DMS 273 (cell line): ENCODE measurements around the gene AHCYL1.
"Not testable (repeated sequence)": the region's sequence is repeated elsewhere in the genome, so short reads cannot be mapped to it uniquely, and the experiment has no call there.

Experiments used
- DNase-seq: peaks from one replicate; lab custom pipeline; 2025; ENCODE audit not compliant: unreplicated experiment; lab: John Stamatoyannopoulos, UW

AHCYL1 gene

DNA sequence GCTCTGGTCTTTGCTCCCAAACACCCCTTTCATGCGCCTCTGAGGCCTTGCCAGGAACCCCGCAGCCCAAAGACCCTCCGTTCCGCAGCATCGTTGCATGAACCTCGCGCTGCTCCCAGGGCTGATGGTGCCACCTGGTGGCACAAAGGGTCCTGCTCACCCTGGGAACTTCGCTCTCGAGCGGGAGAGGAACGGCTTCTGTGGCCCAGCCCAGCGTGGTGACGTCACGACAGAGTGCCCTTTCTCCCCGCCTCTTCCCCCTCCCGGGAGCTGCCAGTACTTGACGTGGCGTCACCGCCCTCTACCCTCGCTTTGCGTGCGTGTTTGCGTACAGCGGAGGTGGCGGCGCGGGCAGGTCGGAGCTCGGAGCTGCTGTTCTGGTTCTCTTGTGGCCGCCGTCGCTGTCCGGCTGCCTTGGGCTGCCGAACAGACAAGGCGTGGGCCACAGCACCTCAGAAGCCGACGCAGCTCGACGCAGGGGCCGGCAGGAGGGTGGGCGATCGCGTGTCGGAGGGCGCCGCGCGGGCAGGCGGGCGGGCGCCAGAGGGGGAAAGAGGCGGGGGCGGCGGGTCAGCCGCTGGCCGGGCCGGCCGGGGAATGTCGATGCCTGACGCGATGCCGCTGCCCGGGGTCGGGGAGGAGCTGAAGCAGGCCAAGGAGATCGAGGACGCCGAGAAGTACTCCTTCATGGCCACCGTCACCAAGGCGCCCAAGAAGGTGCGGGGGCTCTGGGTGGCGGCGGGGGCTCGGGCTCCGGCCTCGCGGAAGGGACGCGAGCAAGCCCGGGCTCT, at the start of gene AHCYL1:
AHCYL1 (plus strand) TSS at position 310 of the 791 bp plus-strand sequence; CDS start at position 598, 288 bp downstream.
- peak; percentile 99 for DNase-seq

DNA sequence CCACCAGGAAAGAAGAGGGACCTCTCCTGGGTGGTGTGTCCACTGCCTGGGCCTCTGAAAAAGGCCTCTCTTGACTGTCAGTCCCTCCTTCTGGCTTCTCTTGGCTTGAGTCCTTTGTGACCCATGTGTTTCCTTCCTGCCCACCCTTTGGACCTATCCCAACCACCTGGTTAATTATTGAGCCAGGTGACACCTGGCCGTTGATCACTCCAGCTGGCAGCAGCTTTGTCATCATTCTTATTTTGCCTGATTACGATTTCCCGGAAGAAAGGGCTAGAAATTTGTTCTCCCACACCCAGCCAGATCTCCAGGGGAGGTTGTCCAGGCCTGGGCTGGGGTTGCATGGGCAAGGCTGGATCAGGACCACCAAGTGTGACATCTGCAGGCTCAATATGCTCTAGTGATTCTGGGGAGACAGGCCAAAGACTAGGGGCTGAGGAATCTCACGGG, 49.1 kb upstream of the AHCYL1 start:
- no peak for DNase-seq

DNA sequence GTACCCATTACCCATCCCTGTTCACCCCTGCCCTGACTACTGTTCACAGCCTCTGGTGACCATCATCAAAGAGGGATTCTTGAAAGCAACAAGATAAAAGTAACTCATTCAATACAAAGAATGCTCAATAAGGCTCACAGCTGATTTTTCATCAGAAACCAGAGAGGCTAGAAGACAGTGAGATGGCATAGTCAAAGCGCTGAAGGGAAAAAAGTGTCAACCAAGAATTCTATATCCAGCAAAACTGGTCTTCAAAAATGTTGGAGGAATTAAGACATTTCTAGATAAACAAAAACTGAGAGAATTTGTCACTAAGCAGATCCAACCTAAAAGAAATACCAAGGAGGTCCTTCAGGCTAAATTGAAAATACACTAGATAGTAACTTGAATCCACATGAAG, 46.8 kb upstream of the AHCYL1 start:
- DNase-seq, result no peak

DNA sequence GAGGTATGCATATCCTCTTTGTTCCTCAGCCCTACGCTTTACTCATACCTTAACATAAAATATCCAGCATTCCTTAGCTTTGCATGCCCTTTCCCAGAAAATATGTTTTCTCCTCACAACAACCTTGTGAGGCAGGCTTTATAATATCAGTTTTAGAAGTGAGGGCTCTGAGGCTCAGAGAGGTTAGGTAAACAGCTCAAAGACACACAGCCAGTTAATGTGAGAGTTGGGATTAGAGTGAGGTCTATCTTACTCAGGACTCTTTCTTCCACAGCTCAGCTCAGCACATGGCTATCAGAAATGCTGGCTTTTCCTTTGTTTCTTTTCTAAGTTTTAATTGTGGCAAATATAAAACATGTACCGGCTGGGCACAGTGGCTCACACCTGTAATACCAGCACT, 46.0 kb upstream of the AHCYL1 start:
- no peak for DNase-seq

DNA sequence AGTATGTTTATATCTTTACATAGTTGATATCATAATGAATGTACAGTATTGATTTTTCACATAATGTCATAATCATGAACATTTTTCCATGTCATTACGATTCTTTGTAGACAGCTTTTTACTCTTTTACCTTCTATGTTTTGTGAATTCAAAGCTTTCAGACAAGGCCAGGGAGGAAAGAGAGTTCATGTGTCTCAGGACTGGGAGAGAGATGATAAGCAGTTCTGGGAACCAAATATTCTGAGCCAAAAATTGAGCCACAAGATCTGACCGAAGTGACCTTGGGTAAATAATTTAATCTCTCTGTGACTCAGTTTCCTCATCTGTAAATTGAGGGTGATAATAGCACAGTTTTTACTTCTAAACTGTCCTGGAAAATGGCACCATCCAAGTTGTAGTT, 42.1 kb upstream of the AHCYL1 start:
- no peak for DNase-seq

DNA sequence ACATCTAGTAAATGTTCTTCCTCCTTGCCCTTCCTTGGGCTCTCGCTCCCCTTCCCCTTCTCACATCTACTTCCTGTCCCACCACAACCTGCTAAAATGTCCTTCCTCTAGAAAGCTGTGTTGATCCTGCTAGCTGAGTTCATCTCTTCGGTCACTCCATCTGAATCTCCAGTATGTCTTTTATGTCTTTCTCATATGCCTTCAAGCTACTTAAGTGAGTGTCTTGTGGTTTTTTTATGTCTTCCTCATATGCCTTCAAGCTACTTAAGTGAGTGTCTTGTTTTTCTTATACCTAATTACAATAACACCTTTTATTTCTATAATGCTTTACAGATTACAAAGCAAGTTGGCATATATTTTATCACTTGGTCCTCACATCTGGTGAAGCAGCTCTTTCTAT, 40.0 kb upstream of the AHCYL1 start:
- no peak for DNase-seq

DNA sequence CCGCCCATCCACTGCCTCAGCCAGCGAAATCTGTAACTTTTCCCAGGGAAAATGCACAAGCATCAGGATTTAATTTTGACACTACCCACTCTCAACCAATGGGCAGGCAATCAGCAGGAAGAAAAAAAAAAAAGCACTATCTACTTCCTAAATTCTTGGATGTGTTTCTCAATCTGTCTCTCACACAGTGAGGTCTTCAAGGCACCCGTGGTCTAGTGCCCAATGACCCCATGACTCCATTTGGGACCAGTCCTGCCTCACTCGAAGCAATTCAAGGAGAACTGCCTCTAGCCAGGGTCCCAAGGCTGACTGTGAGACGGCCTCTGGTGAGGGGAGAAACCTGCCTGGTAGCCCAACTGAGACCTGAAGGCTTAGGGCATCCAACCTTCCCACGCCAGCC, 38.1 kb upstream of the AHCYL1 start:
- DNase-seq, result no peak

DNA sequence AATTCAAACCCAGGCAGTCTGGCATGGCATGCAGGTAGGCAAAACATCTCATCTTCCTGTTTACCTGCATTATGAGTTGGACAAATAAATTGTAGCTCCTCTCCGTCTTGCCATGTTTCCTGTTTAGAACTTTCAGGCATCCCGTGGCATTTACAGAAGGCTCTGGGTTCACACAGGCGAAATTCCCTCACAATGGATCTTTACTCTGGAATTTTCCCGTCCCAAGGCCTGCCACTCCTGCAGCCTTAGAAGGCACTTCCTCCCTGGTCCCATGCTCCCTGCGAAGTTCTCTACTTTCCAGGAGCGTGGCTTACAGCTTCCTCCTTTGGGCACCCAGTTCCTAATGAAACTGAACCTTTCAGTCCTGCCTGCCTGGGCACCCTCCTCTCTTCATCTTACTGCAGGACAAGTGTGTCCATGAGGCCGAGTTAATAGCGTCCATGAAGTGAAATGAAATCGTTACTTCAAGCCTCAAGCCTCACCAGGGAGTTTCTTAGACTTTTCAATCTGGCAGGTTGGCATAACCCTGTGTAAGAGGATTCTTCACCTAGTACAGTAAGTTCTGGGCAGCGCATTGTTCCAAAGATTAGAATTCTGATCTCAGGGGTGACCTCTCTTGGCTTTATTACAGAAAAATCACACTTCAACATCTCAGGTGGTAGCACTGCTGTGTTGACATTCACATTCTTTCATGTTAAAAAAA, 36.8 kb upstream of the AHCYL1 start:
- no peak for DNase-seq

DNA sequence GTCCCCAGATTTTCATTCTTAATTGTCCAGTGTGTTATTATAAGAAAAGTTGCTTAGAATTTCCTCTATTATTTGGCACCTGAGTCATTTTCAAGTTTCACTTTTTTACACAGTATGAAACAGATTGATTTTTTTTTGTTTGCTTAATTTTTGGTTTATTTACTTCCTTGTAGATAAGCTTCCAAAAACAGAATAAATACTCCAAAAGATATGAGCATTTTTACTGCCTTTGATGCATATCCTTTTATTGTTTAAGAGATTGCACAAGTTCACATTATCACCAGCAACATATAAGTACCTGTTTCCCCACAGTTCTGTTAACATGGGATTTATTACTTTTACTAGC, 36.3 kb upstream of the AHCYL1 start:
- DNase-seq, result no peak

DNA sequence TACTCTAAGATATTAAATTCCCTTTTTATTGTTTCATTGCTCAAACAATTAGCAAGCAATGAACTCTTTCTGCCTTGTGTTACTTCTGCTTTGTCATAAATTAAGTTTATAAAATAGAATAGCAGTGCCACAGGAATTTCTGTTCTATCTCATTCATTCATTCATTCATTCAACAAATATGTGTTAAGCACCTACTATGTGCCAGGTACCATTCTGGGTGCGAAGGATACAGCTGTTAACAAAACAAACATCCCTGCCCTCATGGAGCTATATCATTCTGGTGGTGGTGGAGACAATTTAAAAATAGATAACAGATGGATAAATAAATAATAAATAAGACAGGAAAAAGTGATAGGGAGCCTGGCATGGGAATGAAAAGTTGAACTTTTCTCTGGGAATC, 34.5 kb upstream of the AHCYL1 start:
- no peak for DNase-seq

DNA sequence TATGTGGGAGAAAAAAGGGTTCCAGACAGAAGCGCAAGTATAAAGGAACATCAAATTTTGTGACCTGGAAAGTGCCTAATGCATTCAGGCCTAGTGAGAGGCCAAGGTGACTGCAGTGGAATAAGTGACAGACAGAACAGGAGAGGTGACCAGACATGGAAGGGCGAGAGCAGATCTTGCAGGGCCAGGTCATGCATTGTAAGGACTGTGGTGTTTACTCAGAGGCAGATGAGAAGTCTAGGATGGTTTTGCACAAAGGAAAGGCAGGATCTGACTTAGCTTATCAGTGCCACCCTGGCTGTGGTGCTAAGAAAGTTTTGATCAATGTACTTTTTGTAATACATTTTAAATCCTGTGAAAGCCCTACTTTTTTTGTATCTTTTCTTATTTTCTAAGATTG, 34.1 kb upstream of the AHCYL1 start:
- DNase-seq, result no peak

DNA sequence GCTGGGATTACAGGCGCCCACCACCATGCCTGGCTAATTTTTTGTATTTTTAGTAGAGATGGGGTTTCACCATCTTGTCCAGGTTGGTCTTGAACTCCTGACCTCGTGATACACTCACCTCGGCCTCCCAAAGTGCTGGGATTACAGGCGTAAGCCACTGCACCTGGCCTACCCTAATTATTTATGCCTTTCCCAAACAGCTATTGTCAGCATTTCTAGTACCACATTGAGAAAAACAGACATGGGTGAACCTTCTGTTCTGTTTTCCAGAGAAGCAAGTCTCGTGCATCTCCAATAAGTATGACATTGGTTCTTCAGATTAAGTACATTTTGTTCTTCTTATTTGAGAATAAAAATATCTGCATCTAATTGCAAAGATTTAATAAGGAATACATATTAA, 33.1 kb upstream of the AHCYL1 start:
- DNase-seq, result not testable (repeated sequence)

DNA sequence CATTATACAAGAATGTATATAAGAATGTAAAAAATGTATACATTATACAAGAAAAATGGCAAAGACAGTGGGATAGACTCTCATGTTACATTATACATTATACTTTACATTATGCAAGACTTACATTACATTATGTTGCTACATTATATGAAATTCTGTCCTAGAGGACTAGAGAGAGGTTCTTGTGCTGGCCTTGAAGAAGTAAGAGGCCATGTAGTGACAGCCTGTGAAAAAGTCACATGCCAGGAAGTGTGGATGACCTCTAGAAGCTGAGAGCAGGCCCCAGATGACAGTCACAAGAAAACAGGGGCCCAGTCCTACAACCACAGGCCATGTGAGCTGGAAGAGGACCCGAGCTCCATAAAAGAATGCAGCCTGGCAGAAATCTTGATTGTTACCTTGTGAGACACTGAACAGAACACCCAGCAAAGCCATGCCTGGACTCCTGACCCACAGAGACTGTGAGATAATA, 30.5 kb upstream of the AHCYL1 start:
- DNase-seq, result no peak

DNA sequence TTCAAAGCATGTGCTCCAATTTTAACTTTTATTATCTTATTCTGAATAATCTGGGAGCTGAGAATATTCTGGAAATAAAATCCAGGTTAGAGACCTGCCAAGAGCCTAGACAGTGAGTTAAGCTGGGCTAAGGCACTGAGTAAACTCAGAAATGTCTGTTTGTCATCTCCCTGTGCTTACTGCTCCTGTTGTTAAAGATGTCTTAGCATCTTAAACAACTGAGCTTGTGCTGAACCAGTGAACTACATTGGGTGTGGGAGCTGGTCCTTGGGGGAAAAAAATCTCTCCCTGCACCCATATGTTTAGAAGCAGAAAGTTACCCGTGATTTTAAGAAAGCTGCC, 25.0 kb upstream of the AHCYL1 start:
- no peak for DNase-seq

DNA sequence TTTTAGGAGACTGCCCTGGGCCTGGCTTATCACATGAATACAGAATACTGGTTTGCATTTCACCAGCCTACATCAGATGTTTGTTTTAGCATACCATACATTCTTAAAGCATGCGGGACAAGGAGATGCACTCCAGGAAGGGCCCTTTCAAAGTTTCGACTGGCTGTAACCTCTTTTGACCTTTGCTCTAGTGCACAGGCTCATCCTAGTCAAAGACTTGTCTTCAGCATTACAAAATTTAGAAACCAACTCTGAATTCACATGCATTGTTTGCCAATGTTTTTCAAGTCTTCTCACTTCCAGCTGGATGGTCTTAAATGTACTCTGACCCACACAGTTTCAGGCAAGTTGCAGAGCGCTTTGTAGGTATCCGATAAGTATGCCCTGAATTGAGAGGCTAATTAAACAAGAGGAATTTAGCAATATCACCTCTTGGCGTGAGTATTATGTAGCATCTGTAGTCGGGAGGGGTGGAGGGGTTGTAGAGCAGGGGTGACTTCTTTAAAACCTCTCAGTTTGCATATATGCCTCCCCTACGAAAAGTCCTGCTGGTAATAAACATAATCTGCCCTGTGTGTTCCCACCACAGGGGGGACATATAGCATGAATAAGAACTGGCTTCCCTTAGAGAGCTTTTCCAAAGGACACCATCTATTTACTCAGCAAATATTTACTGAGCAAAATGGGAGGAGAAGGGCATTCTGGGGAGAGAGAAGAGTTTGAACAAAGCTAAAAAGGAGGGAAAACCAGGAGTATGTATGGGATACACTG, 24.4 kb upstream of the AHCYL1 start:
- DNase-seq, result peak; percentile 35

DNA sequence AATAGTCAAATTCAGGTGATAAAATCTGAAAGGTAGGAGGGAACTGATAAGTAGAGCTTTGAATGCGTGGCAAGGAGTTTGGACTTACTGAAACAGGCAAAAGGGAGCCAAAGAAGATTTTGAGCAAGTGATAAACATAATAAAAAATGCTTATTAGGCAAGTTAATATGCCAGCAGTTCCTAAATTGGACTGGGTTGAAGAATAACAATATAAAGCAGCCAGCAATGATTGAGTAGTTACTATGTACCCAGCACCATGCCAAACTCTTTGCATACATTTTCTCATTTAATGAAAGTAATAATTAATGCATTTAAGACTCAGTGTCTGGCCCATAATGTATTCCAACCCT, 23.8 kb upstream of the AHCYL1 start:
- DNase-seq, result no peak

DNA sequence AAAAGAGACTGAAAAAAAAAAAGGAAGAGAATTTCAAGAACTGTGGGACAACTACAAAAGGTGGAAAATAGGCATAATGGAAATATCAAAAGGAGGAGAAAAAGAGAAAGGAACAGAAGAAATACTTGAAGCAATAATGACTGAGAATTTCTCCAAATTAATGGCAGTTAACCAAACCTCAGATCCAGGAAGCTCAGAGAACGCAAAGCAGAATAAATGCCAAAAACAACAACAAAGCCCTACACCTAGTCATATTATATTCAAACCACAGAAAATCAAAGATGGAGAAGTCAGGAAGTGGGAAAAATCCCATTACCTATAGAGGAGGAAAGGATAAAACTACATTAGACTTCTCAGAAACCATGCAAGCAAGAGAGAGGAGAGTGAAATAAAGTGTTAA, 20.7 kb upstream of the AHCYL1 start:
- no peak for DNase-seq

DNA sequence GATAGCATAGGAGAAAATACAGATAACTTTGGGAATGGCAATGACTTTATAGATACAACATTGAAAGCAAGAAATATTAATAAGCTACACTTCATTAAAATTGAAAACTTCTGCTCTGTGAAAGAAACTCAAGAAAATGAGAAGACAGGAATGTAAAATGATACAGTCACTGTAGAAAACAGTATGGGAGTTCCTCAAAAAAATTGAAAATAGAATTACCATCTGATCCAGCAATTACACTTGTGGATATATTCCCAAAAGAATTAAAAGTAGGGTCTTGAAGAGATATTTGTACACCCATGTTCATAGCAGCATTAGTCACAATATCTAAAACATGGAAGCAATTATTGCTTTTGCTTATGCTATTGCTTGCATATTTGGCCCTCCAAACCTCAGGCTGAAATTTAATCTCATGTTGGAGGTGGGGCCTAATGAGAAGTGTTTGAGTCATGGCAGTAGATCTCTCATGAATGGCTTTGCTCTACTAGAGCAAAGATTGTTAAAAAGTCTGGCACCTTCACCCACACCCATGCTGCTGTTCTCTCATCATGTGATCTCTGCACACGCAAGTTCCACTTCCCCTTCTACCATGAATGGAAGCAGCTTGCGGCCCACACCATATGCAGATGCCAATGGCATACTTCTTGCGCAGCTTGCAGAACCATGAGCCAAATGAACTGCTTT, 15.3 kb upstream of the AHCYL1 start:
- no peak for DNase-seq

DNA sequence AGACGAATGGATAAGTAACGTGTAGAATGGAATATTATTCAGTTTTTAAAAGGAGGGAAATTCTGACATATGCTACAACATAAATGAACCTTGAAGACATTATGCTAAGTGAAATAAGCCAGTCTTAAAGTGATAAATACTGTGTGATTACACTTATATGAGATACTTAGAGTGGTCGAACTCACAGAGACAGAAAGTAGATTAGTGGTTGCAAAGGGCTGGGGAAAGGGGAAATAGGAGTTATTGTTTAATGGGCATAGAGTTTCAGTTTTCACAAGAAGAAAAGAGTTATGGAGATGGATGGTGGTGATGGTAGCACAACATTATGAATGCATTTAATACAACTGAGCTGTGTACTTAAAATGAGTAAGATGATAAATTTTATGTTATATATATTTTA, 14.7 kb upstream of the AHCYL1 start:
- no peak for DNase-seq

DNA sequence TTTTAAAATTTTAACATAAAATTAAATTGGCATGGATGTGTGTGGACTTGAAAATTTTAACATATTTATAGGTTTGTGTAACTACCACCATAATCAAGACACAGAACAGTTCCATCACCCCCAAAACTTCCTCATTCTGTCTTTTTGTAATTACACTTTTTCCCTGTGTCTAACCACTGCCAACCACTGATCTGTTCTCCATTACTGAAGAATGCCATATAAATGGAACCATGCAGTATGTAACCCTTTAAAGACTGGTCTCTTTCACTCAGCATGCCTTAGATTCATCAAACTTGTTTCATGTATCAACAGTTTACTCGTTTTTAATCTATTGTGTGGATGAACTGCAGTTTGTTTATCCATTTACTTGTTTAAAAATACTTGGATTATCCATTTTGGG, 13.0 kb upstream of the AHCYL1 start:
- no peak for DNase-seq

DNA sequence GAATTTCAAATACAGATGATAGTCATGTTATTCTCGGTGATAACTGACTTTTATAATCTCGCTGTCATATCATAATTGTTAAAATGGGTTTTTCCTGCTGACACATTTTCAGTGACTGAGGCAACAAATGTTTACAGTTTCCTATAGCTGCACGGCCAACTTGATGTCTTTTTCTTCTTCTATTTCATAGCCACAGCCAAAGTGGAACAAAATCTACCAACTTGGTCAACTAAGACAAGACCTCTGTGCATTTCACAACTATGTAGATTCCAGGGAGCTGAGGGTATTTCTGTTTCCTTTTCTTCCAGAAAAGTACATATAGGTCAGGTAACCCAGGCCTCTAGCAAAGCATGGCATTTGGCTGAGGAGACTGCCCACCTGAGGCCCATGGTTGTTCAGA, 10.4 kb upstream of the AHCYL1 start:
- DNase-seq, result no peak
